ENCODE results near the gene REC114.

The REC114 gene

DNA sequence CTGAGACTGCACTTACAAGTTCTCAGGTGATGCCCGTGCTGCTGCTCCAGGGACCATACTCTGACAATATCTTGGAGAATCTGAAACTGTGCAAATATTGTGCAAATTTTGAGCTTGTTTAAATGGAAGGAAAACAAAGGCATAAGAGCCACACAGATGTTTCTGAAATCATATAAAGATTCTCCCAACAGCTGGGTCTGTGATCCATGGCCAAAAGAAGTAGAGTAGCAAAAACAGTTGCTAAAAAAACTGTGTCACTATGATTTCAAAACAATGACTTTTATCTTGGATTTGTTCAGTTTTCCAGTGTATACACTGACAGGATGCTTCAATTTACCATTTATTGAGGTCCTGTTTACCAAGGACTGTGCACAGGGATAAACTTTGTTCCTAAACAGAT lies 164.9 kb downstream of the REC114 start:
- no peak for DNase-seq

DNA sequence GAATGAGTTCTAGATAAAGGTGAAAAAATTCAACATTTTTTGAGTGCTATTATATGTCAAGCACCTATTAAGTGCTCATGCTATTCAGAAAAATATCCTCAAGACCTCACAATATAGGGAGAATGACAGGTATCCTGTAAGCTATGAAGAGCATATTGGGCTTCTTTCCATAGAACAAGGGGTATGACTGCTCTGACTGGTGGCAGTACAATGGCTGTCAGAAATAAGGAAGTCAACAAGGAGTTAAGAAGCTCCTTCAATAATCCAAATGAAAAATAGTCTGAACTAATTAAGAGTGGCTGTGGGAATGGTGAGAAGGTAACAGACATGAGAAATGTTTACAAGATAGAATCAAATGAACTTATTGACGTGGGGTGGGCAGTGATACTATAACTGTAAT lies 165.5 kb downstream of the REC114 start:
- no peak for DNase-seq

DNA sequence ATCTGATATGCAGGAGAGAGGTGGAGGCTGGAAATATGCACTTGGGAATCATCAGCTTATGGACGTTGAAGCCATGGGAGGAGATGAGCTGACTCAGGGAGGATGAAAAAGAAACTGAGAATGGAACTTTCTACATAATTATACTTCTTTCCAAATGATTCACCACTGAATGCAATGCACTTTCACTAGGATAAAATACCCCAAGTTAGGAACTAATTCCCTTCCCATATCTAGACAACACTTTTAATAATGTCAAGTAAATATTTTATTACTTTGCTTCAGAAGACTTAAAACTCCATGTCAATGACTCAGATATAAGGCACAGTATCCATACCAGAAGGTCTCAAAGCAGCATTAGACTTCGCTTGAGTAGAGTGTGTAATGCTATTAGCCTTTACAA lies 166.0 kb downstream of the REC114 start:
- DNase-seq, result no peak
